SH-SY5Y (cell line): ENCODE measurements around the gene CTU1.

Experiments
- GATA2 ChIP-seq: IDR thresholded peaks from 2 replicates; pipeline ENCODE4 v1.6.1; 2011; ENCODE audit warnings: mild to moderate bottlenecking, low read depth, low read length
- GATA3 ChIP-seq: IDR thresholded peaks from 2 replicates; pipeline ENCODE4 v1.6.1; 2011; ENCODE audit warnings: low read depth, mild to moderate bottlenecking, low read length, moderate library complexity

DNA sequence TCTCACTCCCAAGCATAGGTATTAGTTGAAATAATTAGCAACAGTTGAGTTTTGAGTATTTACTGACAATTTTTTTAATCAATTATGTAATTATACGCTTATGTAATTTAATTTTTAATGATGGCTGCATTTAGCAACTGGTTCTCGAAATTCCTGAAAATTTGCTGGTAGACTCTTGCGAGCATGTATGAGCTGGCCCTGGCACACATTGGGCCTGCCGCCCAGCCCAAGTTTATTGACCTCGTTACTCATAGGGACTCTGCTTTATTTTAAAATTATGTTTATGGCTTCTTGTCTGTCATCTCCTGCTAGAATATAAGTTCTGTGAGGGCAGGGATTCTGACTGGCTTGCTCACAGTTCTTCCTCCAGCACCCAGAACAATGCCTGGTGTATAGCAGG, 32.2 kb downstream of the CTU1 start:
- TF ChIP-seq GATA2 = no peak
- no peak for TF ChIP-seq GATA3
